Activated effector memory CD4-positive, alpha-beta T cell treated with anti-CD3 and anti-CD28 coated beads, Interleukin-2, amount 50 U/mL, for 16 hours (primary cell): ENCODE data around the gene RIN1.
"Not testable (repeated sequence)": the region's sequence is repeated elsewhere in the genome, so short reads cannot be mapped to it uniquely, and the experiment has no call there.

Experiments
- DNase-seq: peaks from one replicate; pipeline ENCODE4 v3.0.0-alpha.2; 2020

RIN1 gene

GRCh38 chr11:66350560-66351235 is 14.5 kb upstream of the RIN1 start:
- not testable (repeated sequence) for DNase-seq

GRCh38 chr11:66349084-66349386 is 12.8 kb upstream of the RIN1 start:
- DNase-seq: no peak

- DNase-seq: peak; percentile 91
Observed at GRCh38 chr11:66347425-66348276, 11.4 kb upstream of the RIN1 start, which contains the start of gene B4GAT1. Gene B4GAT1 (minus strand): TSS chr11:66347629. CDS start chr11:66347545, 84 bp downstream.

- DNase-seq: no peak
Observed at GRCh38 chr11:66346476-66347424, 10.5 kb upstream of the RIN1 start.

GRCh38 chr11:66345316-66345649 is 9.0 kb upstream of the RIN1 start:
- DNase-seq: no peak

- DNase-seq: peak; percentile 99
Observed at GRCh38 chr11:66344550-66345315, 8.5 kb upstream of the RIN1 start, which contains the start of gene BRMS1. Gene BRMS1 (minus strand): TSS chr11:66345104. CDS start chr11:66342234, 2,870 bp downstream.

- DNase-seq: no peak
Observed at GRCh38 chr11:66343176-66343575, 6.9 kb upstream of the RIN1 start.

- DNase-seq: no peak
Observed at GRCh38 chr11:66341502-66342126, 5.4 kb upstream of the RIN1 start.

- DNase-seq: no peak
Observed at GRCh38 chr11:66340596-66341501, 4.6 kb upstream of the RIN1 start.

GRCh38 chr11:66339686-66340483 is 3.7 kb upstream of the RIN1 start:
- no peak for DNase-seq

GRCh38 chr11:66339162-66339675 is 3.0 kb upstream of the RIN1 start:
- no peak for DNase-seq

GRCh38 chr11:66338276-66339161 is 2.3 kb upstream of the RIN1 start:
- no peak for DNase-seq

GRCh38 chr11:66337103-66337899 is 1.1 kb upstream of the RIN1 start:
- no peak for DNase-seq

GRCh38 chr11:66335531-66336233 is 552 bp downstream of the RIN1 start:
- DNase-seq: no peak

GRCh38 chr11:66334605-66335442 is 1.4 kb downstream of the RIN1 start:
- DNase-seq: no peak
